Right lobe of liver (tissue), 4 donors: ENCODE measurements around the gene MARF1.

ENCODE experiments used
- CTCF ChIP-seq, 4 donors: fragments of 200-600 bp in 3 of 4; fragments of 450-650 bp in 1 of 4; IDR thresholded peaks; one replicate each; pipeline versions ENCODE4 v1.5.1 to v1.8.0; 2016 to 2022; ENCODE audit warnings: antibody characterized with exemption in 4 of 4, mild to moderate bottlenecking in 2 of 4
- POLR2A ChIP-seq: fragments of 450-650 bp; IDR thresholded peaks from one replicate; pipeline ENCODE4 v1.6.1; 2017; ENCODE audit warnings: antibody characterized with exemption, mild to moderate bottlenecking
- donor health status: DM: no; HTN: no; CAD: no.
- donor health status: DM: no; HTN: no; CAD: no.
- donor health status: DM: no; HTN: yes; CAD: no.

GRCh38 chr16:15597822-15598647, 44.9 kb downstream of the MARF1 start:
- TF ChIP-seq CTCF (IDR thresholded peaks at IDR 0.05) (no peak), POLR2A (no peak)
